ENCODE results near the gene EVI5L.

Gene EVI5L

DNA sequence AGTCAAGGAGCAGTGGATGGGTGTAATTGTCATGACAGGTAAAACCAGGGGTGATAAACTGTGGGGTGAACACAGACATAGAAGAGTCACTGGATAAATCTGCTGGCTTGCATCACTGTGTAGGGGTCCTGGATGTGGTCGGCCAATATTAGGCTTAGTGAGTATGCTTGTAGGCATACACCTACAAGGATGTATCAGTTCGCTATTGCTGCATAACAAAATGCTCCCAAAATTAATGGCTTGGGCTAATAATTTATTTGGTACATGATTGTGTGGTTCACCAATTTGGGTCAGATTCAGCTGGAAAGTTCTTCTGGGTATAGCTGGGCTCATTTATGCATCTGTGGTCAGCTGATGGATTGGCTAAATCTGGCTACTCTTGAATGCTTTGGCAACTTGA, 11.2 kb upstream of the EVI5L start:
- no peak for FAIRE-seq

DNA sequence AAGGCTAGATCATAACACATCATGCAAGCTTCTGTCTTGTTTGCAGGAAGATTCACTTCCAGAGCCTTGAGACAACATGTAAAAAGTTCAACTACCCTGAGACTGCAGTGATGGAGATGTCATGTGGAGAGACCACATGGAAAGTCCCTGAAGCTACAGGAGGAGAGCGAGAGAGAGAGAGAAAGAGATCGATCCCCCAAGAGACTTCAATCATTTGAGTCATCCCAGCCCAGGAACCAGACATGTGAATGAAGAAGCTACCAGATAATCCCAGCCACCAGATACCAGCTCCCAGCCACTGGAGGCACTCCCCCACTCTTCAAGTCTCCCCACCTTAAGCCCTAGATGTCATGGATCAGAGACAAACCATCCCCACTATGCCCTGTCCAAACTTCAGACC, 10.7 kb upstream of the EVI5L start:
- no peak for FAIRE-seq

- FAIRE-seq = no peak
Observed at GRCh38 chr19:7820588-7820987, 9.4 kb upstream of the EVI5L start.

- no peak for FAIRE-seq
Observed at GRCh38 chr19:7822910-7823515, 7.0 kb upstream of the EVI5L start.

DNA sequence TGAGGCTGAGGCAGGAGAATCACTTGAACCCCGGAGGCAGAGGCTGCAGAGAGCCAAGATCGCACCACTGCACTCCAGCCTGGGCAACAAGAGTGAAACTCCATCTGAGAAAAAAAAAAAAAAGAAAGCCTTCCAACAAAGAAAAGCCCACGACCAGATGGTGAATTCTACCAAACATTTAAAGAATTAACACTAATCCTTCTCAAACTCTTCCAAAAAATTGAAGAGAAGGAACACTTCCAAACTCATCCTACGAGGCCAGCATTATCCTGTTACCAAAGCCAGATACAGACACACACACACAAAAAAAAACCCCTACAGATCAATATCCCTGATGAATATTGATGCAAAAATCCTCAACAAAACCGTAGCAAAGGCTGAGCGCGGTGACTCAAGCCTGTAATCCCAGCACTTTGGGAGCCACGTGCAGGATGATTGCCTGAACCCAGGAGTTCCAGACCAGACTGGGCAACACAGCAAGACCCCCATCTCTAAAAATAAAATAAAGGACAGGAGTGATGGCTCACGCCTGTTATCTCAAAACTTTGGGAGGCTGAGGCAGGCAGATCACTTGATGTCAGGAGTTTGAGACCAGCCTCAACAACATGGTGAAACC, 6.2 kb upstream of the EVI5L start:
- FAIRE-seq = no peak

DNA sequence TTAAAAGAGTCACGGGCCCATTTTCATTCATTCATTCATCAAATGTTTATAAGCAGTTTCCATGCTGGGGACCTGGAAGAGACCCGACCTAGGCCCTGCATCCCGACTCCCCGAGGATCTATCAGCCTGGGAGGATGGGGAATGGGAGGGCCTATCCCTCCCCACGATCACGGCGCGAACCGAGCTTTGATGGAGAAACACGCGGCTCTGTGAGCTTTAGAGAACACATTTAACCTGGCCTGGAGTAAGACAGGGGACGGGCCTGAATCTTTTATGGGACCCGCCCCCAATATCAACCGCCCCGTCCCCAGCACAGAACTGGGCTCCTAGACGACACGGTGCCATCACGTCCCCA, 875 bp upstream of the EVI5L start:
- FAIRE-seq = no peak

DNA sequence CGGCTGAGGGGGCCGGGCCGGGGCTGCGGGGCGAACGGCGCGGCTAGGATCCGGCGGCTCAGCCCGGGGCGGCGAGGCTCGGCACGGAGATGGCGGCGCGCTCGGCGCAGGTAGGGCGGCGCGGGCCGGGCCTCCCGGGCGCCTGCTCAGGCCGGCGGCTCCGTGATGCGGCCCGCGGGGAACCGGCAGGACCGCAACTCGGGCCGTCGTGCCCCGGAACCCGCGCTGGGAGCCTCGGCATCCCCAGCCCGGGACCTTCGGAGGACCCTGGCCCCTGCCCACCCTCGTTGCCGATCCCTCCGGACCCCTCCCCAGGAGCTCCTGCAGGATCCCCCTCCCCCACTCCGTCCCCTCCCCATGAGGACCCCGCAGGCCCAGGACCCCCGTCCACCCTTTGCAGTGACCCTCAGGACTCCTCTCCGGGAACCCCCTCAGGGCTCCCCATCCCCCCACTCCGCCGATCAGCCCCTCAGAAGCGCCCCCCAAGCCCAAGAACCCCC, 304 bp downstream of the EVI5L start:
- FAIRE-seq = no peak

GRCh38 chr19:7830823-7831222, 805 bp downstream of the EVI5L start:
- FAIRE-seq = no peak

GRCh38 chr19:7831452-7831851, 1.4 kb downstream of the EVI5L start:
- FAIRE-seq = no peak

GRCh38 chr19:7832009-7832408, 2.0 kb downstream of the EVI5L start:
- FAIRE-seq = no peak

- FAIRE-seq = no peak
Observed at GRCh38 chr19:7832781-7833180, 2.8 kb downstream of the EVI5L start.

DNA sequence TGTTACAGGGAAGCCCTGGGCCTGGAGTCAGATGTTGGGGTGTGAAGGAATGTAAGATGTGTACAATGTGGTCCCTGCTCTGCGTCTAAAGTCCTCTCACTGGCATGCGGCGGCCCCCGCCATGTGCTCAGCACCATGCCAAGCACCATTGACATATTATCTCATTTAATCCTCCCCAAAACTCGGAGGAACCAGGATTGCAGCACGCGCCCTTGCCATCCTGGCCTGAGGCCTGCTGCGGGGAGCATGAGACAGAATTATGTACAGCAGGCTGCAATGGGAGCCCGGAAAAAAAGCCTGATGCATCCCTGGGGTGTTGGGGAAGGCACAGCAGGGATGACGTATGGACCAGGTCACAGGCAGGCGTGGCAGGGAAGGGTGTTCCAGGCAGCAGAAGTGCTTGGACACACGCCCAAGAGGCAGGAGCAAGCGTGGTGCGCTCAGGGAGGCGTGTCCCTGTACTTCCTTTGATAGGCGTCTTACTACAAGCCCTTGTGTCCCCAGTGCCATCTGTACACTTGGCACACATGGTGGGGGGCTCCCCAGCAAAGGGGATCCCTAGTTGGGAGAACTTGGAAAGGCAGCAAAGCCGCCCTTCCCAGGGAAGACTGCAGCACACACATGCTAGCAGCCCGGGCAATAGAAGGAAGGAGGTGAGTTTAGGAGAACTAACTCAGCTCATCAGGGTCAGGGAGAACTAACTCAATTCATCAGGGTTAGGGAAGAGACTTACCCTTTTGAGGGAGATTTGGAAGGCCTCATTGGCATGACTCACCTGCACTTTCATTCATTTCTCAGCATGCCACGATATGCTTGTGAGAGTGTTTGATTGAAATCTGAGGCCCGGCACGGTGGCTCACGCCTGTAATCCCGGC, 3.4 kb downstream of the EVI5L start:
- FAIRE-seq = no peak

- FAIRE-seq = no peak
Observed at GRCh38 chr19:7839476-7839875, 9.5 kb downstream of the EVI5L start.

DNA sequence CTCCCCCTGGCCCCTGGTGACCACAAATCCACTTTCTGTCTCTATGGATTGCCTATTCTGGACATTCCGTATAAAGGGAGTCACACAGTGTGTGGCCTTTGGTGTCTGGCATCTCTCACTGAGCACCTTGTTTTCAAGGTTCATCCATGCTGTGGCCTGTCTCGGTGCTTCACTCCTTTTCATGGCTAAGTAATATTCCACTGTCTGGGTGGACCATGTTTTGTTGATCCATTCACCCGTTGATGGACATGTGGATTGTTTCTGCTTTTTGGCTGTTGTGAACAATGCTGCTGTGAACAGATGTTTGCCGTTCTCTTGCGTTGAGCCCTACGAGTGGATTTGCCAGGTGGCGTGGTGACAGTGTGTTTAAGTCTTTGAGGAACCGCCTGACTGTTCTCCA, 10.6 kb downstream of the EVI5L start:
- FAIRE-seq = no peak

DNA sequence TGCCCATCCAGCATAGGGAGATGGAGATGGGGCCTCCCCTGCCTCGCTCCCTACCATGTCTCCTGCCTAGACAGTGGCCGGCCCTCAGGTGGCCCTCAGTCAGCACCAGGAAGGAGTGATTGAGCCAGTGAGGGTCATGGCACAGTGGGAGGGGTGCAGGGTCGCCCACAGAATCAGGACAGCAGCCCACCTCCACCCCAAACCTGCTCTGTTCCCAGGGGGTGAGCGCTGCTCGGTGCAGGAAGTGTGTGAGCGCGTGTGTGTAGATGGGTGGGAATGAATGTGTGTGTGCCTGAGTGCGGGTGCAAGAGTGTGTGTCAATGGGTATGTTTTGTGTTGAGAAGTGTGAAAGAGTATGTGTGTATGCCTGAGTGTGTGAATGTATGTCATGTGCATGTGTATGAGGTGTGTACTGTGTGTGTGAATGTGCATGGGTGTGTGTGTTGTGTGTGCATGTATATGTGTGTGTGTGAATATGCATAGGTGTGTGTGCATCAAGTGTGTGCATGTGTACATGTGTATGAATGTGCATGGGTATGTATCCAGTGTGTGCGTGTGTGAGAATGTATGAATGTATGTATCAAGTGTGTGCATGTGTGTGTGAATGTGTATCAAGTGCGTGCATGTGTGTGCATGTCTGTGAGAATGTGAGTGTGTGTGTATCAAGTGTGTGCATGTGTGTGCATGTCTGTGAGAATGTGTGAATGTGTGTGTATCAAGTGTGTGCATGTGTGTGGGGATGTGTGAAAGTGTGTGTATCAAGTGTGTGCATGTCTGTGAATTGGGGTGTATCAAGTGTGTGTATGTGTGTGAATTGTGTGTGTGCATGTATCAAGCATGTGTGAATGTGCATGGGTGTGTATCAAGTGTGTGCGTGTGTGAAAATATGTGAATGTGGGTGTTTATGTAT, 12.0 kb downstream of the EVI5L start:
- FAIRE-seq = no peak

DNA sequence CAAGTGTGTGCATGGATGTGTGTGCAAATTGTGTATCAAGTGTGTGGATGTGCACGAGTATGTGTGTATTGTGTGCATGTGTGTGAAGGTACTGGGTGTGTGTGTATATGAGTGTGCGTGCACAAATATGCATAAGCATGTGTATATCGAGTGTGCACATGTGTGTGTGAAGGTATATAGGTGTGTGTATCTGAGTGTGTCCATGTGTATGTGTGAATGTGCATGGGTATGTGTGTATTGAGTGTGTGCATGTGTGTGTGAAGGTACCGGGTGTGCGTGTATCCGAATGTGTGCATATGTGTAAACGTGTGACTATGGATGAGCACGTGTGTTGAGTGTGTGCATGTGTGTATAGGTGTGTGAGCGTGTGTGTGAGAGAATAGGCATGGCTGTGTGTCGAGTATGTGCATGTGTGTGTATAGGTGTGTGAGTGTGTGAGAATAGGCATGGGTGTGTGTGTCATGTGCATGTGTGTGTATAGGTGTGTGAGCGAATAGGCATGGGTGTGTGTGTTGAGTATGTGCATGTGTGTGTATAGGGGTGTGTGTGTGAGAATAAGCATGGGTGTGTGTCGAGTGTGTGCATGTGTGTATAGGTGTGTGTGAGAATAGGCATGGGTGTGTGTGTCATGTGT, 12.8 kb downstream of the EVI5L start:
- FAIRE-seq = no peak

DNA sequence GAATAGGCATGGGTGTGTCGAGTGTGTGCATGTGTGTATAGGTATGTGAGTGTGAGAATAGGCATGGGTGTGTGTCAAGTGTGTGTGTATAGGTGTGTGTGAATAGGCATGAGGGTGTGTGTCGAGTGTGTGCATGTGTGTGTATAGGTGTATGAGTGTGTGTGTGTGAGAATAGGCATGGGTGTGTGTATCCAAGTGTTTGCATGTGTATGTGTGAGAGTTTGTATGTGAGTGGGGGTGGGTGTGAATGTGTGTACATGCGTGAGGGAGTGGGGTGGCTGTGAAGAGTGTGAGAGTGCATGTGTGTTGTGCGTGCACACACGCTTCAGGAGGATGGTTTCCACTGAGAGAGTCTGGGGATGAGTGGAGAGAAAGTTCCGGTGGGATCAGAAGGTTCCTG, 13.5 kb downstream of the EVI5L start:
- FAIRE-seq = no peak

DNA sequence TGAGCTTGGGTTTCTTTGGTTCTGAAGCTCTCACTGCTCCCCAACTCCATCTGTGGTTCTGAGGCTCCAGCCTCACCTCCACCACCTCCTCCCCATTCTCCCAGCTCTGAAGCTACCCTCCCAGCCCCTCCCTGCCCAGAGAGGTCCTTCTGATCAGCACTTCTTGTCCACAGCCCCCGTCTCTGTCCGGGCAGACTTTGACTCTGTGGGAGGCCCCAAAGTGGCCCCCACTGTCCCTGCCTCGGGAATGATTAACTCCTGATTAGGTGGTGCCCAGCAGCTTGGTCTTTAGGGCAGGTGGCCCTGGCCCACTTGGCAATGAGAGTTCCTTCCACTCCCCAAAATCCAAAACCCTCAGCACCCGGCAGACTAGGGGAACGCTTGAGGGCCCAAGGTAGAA, 14.4 kb downstream of the EVI5L start:
- no peak for FAIRE-seq

DNA sequence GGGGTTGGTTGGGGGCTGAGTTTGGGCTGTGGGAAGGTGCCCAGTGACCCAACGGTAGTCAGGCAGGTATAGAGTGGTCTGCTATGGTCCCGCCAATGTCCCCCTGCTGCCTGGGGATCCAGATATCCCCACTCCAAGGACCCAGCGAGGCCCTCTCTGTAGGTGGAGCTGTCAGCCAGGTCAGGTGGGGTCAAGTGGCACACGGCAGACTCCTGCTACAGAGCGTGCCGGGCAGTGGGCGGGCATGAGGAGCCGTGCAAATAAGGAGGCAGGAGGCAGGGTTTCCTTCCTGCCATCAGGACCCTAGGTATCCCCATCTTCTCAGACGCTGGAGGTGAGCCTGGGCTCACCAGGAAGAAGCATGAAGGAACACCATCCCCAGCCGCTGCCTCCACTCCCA, 14.9 kb downstream of the EVI5L start:
- FAIRE-seq = no peak

GRCh38 chr19:7845390-7846154, 15.6 kb downstream of the EVI5L start:
- FAIRE-seq = no peak

DNA sequence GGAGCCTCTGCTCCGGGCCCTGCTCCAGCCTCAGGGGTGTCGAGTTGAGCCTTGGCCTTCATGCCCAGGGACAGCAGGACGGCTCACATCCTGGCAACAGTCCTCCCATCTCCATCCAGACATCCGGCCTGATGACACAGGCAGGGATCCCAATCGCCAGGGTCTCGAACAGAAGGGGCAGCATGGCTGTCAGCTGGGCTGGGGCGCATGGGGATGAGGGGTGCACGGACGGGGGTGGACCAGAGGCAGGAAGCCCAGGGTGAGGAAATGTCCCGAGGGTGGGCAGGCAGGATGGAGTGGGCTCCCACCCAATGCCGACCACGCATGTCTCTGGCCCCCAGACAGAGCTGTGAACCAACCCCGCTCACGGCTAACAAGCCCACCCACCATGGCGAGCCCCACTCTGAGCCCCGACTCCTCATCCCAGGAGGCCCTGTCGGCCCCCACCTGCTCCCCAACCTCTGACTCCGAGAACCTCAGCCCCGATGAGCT, 16.2 kb downstream of the EVI5L start:
- FAIRE-seq = no peak

DNA sequence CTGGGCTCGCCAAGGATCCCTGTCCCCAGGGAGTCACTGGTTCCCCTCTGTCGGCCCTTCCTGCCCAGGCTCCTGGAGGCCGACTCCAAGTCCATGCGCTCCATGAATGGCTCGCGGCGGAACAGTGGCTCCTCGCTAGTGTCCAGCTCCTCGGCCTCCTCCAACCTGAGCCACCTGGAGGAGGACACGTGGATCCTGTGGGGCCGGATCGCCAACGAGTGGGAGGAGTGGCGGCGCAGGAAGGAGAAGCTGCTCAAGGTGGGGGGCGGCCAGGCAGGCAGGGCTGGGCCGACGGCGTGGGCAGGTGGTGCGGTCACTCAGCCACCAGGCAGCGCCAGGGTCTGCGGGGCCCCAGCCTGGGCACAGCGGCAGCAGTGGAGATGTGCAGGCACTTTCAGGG, 17.6 kb downstream of the EVI5L start:
- FAIRE-seq = no peak

All from islet of Langerhans (tissue), 1 donor.